Measurements from ENCODE around the gene DAB1.

Gene DAB1

GRCh38 chr1:57376041-57376440, 47.8 kb downstream of the DAB1 start:
- no peak overlapping the region for H3K27ac Mint-ChIP-seq (ENCODE audit: low read depth)
- DNase-seq (ENCODE audit: low spot score in 2 of 2) = no peak
- H3K4me3 Mint-ChIP-seq = no peak overlapping the region
- no peak for ATAC-seq (replicated peaks; ENCODE audit: extremely low read depth, poor library complexity, severe bottlenecking)
- H3K9me3 Mint-ChIP-seq = no peaks in the 10 kb centered on the region
- peaks cover 2% of the 10 kb centered on the region for H3K36me3 Mint-ChIP-seq (ENCODE audit: insufficient read depth)
- peaks cover 8% of the 10 kb centered on the region for H3K27me3 Mint-ChIP-seq
- H3K4me1 Mint-ChIP-seq = no peaks in the 10 kb centered on the region

- Mint-ChIP-seq H3K27me3 (no peaks in the 10 kb centered on the region), H3K36me3 (ENCODE audit: insufficient read depth) (peaks cover under 1% of the 10 kb centered on the region), H3K9me3 (no peaks in the 10 kb centered on the region), H3K4me1 (no peaks in the 10 kb centered on the region), H3K4me3 (no peak overlapping the region), H3K27ac (ENCODE audit: low read depth) (no peak overlapping the region)
- no peak for DNase-seq (ENCODE audit: low spot score in 2 of 2)
- ATAC-seq (replicated peaks; ENCODE audit: extremely low read depth, poor library complexity, severe bottlenecking) = no peak
These were observed 54.0 kb downstream of the DAB1 start for GRCh38 chr1:57369889-57370288.

DNA sequence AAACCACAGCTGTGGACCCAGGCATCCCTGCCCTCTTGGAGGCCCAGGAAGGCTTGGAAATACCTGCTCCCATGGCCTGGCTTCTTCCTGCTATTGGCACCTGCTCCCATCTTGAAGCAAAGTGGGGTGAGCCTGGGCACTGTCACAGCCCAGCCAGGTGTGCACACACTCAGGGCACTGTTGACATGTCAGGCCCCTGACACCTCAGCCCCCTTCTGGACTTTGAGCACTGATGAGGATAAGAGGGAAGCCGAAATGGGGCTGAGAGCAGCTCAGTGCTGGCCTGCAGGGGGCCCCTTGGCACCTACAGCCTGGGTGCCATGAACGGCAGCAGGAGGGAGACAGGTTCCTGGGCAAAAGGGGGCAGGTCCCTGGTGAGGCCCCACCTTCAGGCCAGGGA, 55.9 kb downstream of the DAB1 start:
- H3K9me3 Mint-ChIP-seq = no peaks in the 10 kb centered on the region
- no peak overlapping the region for H3K4me3 Mint-ChIP-seq
- H3K4me1 Mint-ChIP-seq = no peaks in the 10 kb centered on the region
- no peak for ATAC-seq (replicated peaks; ENCODE audit: extremely low read depth, poor library complexity, severe bottlenecking)
- DNase-seq (ENCODE audit: low spot score in 2 of 2) = no peak
- H3K36me3 Mint-ChIP-seq (ENCODE audit: insufficient read depth) = no peaks in the 10 kb centered on the region
- H3K27ac Mint-ChIP-seq (ENCODE audit: low read depth) = no peak overlapping the region
- no peaks in the 10 kb centered on the region for H3K27me3 Mint-ChIP-seq

DNA sequence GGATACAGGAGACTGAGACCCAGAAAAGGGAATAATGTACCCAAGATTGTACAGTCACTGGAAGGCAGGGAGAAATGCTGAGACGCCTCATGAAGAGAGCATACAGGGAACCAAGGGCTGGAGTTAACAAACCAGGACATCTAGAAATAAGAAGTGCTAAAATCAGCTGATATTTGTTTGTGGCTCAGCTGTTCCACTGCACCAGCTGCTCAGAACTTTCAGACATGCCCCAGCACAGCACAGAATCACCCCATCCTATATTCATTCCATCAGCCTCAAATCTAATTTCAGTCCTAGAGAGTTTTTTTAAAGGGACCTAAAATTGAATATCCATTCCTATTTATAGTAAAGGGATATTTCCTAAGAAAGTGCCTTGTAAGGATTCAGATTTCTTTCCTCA, 60.2 kb downstream of the DAB1 start:
- no peaks in the 10 kb centered on the region for H3K4me1 Mint-ChIP-seq
- H3K36me3 Mint-ChIP-seq (ENCODE audit: insufficient read depth) = no peaks in the 10 kb centered on the region
- H3K27ac Mint-ChIP-seq (ENCODE audit: low read depth) = no peak overlapping the region
- H3K27me3 Mint-ChIP-seq = peaks cover 10% of the 10 kb centered on the region
- H3K9me3 Mint-ChIP-seq = no peaks in the 10 kb centered on the region
- DNase-seq (ENCODE audit: low spot score in 2 of 2) (no peak), ATAC-seq (replicated peaks; ENCODE audit: extremely low read depth, poor library complexity, severe bottlenecking) (no peak)
- no peak overlapping the region for H3K4me3 Mint-ChIP-seq

DNA sequence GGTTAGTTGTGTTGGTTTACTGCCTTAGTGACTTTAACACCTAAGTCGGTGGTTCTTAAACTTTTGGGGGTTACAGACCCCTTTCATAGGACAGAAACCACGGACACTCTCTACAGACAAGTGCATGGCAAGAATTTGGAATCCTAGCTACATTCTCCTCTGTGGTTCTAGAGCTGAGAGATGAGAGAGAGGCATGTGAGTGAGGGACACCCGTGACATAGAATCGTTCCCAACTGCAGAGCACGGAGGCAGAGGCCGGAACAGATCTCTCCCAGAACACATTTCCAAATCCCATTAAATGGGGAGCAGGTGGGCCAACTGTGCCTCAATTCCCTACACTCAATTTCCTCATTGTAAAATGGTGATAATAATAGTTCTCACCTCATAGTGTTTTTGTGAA, 60.7 kb downstream of the DAB1 start:
- no peaks in the 10 kb centered on the region for H3K9me3 Mint-ChIP-seq
- ATAC-seq (replicated peaks; ENCODE audit: extremely low read depth, poor library complexity, severe bottlenecking) (no peak), DNase-seq (ENCODE audit: low spot score in 2 of 2) (no peak)
- no peaks in the 10 kb centered on the region for H3K4me1 Mint-ChIP-seq
- no peak overlapping the region for H3K4me3 Mint-ChIP-seq
- peaks cover 10% of the 10 kb centered on the region for H3K27me3 Mint-ChIP-seq
- H3K27ac Mint-ChIP-seq (ENCODE audit: low read depth) = no peak overlapping the region
- no peaks in the 10 kb centered on the region for H3K36me3 Mint-ChIP-seq (ENCODE audit: insufficient read depth)

- ATAC-seq (replicated peaks; ENCODE audit: extremely low read depth, poor library complexity, severe bottlenecking) = no peak
- H3K27me3 Mint-ChIP-seq = peaks cover 10% of the 10 kb centered on the region
- no peaks in the 10 kb centered on the region for H3K36me3 Mint-ChIP-seq (ENCODE audit: insufficient read depth)
- peaks cover under 1% of the 10 kb centered on the region for H3K9me3 Mint-ChIP-seq
- H3K27ac Mint-ChIP-seq (ENCODE audit: low read depth) = no peak overlapping the region
- no peak overlapping the region for H3K4me3 Mint-ChIP-seq
- no peak for DNase-seq (ENCODE audit: low spot score in 2 of 2)
- no peaks in the 10 kb centered on the region for H3K4me1 Mint-ChIP-seq
These were observed 61.4 kb downstream of the DAB1 start for GRCh38 chr1:57362480-57362879.

DNA sequence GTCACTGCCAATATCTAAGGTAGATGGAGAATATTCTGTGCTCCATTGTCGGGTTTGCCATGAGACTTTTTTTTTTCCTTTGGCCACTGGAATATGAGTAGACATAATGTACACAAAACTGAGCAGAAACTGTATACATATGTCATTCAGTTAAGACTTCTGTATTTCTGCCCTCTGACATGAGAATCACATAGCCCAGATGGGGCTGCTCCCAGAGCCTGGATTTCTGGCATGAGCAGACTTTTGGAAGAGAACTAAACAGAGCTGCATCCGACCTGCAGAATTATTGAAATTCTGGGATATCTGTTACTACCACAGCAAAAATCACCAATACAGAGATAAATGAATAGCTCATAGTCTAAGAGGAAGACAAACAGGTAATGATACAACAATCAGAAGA, 62.3 kb downstream of the DAB1 start:
- peaks cover 10% of the 10 kb centered on the region for H3K27me3 Mint-ChIP-seq

DNA sequence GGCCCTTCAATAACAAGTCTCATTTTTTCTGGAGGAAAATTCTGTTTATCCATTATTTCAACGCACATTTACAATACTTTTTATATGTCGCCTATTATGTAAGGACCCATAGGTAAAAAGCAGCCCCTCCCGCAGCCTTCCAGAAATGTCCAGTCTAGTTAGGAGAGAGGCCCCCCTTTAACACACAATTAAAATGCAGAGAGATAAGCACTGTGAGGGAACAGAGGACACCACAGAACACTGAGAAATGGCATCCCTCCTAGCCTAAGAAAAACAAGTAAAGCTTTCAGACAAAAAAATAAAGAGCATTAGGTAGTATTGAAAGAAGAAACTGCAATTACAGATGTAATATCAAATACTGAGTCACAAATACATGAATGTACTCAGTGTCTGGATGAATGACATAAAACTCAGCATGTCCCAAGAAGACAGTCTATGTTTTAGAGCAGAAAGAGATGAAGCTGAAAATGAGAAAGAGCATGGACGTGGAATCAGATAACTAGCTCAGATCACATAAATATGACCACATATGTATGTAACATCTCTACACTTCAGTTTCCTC, 62.9 kb downstream of the DAB1 start:
- no peak overlapping the region for H3K27ac Mint-ChIP-seq (ENCODE audit: low read depth)
- DNase-seq (ENCODE audit: low spot score in 2 of 2) = no peak
- no peak for ATAC-seq (replicated peaks; ENCODE audit: extremely low read depth, poor library complexity, severe bottlenecking)
- H3K27me3 Mint-ChIP-seq = peaks cover 10% of the 10 kb centered on the region
- no peaks in the 10 kb centered on the region for H3K36me3 Mint-ChIP-seq (ENCODE audit: insufficient read depth)
- H3K9me3 Mint-ChIP-seq = peaks cover 3% of the 10 kb centered on the region
- H3K4me3 Mint-ChIP-seq = no peak overlapping the region
- H3K4me1 Mint-ChIP-seq = no peaks in the 10 kb centered on the region

More for the DNA sequence above, 62.3 kb downstream of the DAB1 start:
- H3K9me3 Mint-ChIP-seq = peaks cover 3% of the 10 kb centered on the region
- no peak overlapping the region for H3K27ac Mint-ChIP-seq (ENCODE audit: low read depth)
- no peak for DNase-seq (ENCODE audit: low spot score in 2 of 2)
- H3K36me3 Mint-ChIP-seq (ENCODE audit: insufficient read depth) = no peaks in the 10 kb centered on the region
- ATAC-seq (replicated peaks; ENCODE audit: extremely low read depth, poor library complexity, severe bottlenecking) = no peak
- no peaks in the 10 kb centered on the region for H3K4me1 Mint-ChIP-seq
- H3K4me3 Mint-ChIP-seq = no peak overlapping the region

GRCh38 chr1:57357462-57357861, 66.4 kb downstream of the DAB1 start:
- peaks cover 10% of the 10 kb centered on the region for H3K27me3 Mint-ChIP-seq
- H3K4me1 Mint-ChIP-seq = no peaks in the 10 kb centered on the region
- H3K9me3 Mint-ChIP-seq = peaks cover 3% of the 10 kb centered on the region

GRCh38 chr1:57353654-57354053, 70.2 kb downstream of the DAB1 start:
- Mint-ChIP-seq H3K36me3 (ENCODE audit: insufficient read depth) (peaks cover 1% of the 10 kb centered on the region), H3K4me3 (no peak overlapping the region), H3K9me3 (peaks cover 8% of the 10 kb centered on the region), H3K27ac (ENCODE audit: low read depth) (no peak overlapping the region), H3K27me3 (no peaks in the 10 kb centered on the region), H3K4me1 (no peaks in the 10 kb centered on the region)
- DNase-seq (ENCODE audit: low spot score in 2 of 2) (no peak), ATAC-seq (replicated peaks; ENCODE audit: extremely low read depth, poor library complexity, severe bottlenecking) (no peak)

More at GRCh38 chr1:57357462-57357861, 66.4 kb downstream of the DAB1 start:
- no peak for ATAC-seq (replicated peaks; ENCODE audit: extremely low read depth, poor library complexity, severe bottlenecking)
- H3K4me3 Mint-ChIP-seq = no peak overlapping the region
- DNase-seq (ENCODE audit: low spot score in 2 of 2) = no peak
- H3K36me3 Mint-ChIP-seq (ENCODE audit: insufficient read depth) = peaks cover 1% of the 10 kb centered on the region
- H3K27ac Mint-ChIP-seq (ENCODE audit: low read depth) = no peak overlapping the region

GRCh38 chr1:57350610-57351009, 73.2 kb downstream of the DAB1 start:
- Mint-ChIP-seq H3K27ac (ENCODE audit: low read depth) (no peak overlapping the region), H3K4me3 (no peak overlapping the region), H3K36me3 (ENCODE audit: insufficient read depth) (peaks cover 1% of the 10 kb centered on the region), H3K9me3 (peaks cover 5% of the 10 kb centered on the region), H3K4me1 (no peaks in the 10 kb centered on the region), H3K27me3 (no peaks in the 10 kb centered on the region)
- ATAC-seq (replicated peaks; ENCODE audit: extremely low read depth, poor library complexity, severe bottlenecking) (no peak), DNase-seq (ENCODE audit: low spot score in 2 of 2) (no peak)

GRCh38 chr1:57348921-57349320, 74.9 kb downstream of the DAB1 start:
- peaks cover 5% of the 10 kb centered on the region for H3K9me3 Mint-ChIP-seq
- DNase-seq (ENCODE audit: low spot score in 2 of 2) (no peak), ATAC-seq (replicated peaks; ENCODE audit: extremely low read depth, poor library complexity, severe bottlenecking) (no peak)
- H3K4me3 Mint-ChIP-seq = no peak overlapping the region
- peaks cover 1% of the 10 kb centered on the region for H3K36me3 Mint-ChIP-seq (ENCODE audit: insufficient read depth)
- H3K4me1 Mint-ChIP-seq = no peaks in the 10 kb centered on the region
- H3K27ac Mint-ChIP-seq (ENCODE audit: low read depth) = no peak overlapping the region
- no peaks in the 10 kb centered on the region for H3K27me3 Mint-ChIP-seq

DNA sequence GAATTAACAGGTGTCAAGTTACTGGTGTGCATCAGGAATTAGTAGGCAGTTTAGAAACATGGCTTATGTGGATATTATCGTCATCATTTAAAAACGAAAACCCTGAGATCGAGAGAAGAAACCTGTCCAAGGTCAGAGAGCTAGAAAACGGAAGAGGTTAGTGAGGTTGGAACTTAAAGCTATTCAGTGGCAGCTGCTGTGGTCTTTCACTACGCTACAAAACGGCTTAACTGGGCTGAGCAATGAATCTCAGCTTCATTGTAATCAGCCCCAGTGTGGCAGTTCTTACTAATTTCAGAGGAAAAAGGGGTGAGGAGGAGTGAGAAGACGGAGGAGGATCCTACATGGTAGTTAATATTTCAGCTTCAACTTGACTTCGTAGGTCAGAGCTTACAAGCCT, 77.9 kb downstream of the DAB1 start:
- H3K27me3 Mint-ChIP-seq = no peaks in the 10 kb centered on the region
- no peak for ATAC-seq (replicated peaks; ENCODE audit: extremely low read depth, poor library complexity, severe bottlenecking)
- H3K36me3 Mint-ChIP-seq (ENCODE audit: insufficient read depth) = no peaks in the 10 kb centered on the region
- H3K4me1 Mint-ChIP-seq = no peaks in the 10 kb centered on the region
- no peak for DNase-seq (ENCODE audit: low spot score in 2 of 2)
- H3K9me3 Mint-ChIP-seq = no peaks in the 10 kb centered on the region
- H3K27ac Mint-ChIP-seq (ENCODE audit: low read depth) = no peak overlapping the region
- H3K4me3 Mint-ChIP-seq = no peak overlapping the region

DNA sequence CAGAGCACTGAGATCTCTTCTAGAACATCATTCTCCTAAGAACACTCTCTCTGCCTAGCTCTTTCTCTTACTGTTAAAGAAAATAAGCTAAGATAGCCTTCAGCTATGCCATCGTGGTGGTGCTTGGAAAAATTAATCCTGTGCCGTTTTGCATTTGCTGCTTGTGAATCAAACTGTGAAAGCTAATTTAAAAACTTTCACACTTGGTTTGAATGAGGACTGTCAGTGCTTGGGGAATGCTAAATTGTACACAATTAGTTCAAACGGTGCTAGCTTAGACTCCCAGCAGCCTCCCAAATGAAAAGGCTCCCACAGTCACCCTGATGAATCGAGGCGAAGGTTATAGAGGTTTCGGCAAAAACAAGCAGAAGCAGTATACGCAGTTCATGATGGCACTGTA, 79.6 kb downstream of the DAB1 start:
- DNase-seq (ENCODE audit: low spot score in 2 of 2) (no peak), ATAC-seq (replicated peaks; ENCODE audit: extremely low read depth, poor library complexity, severe bottlenecking) (no peak)
- H3K4me3 Mint-ChIP-seq = no peak overlapping the region
- H3K36me3 Mint-ChIP-seq (ENCODE audit: insufficient read depth) = no peaks in the 10 kb centered on the region
- H3K27me3 Mint-ChIP-seq = no peaks in the 10 kb centered on the region
- no peaks in the 10 kb centered on the region for H3K9me3 Mint-ChIP-seq
- H3K4me1 Mint-ChIP-seq = no peaks in the 10 kb centered on the region
- H3K27ac Mint-ChIP-seq (ENCODE audit: low read depth) = no peak overlapping the region

Measured in central memory CD8-positive, alpha-beta T cell (primary cell).